Measurements from ENCODE around the gene RNF144B. TPM values are rescaled to one million over a fixed set of nuclear protein-coding genes. Genes with fewer than 3 reads are reported as not detected.

RNF144B gene
- total and polyA plus RNA-seq, 2 of the 13 experiments (the other 11 are each of a cell fraction or from before 2014, with no cell fraction given): 1.8 to 4.3 TPM

- TF ChIP-seq ATF5 (CRISPR knock-in tag; IDR thresholded peaks at IDR 0.05; ENCODE audit: low read depth): 0 out of 2 replicates have a peak, but pooled peaks have one; percentile 62
- TF ChIP-seq ZNF441 (CRISPR knock-in tag; IDR thresholded peaks at IDR 0.05; ENCODE audit: borderline replicate concordance): no peak; the same call in 1 of the 2 replicates
- no peak; the same call in 1 of the 2 replicates for TF ChIP-seq THAP8 (CRISPR knock-in tag; IDR thresholded peaks at IDR 0.05; ENCODE audit: borderline replicate concordance)
- no peak for TF ChIP-seq ZSCAN30 (CRISPR knock-in tag; IDR thresholded peaks at IDR 0.05)
- peak; percentile 83 for TF ChIP-seq XRCC5 (optimal IDR thresholded peaks at IDR 0.05; ENCODE audit: low read length)
- TF ChIP-seq ZGPAT (CRISPR knock-in tag; IDR thresholded peaks at IDR 0.05): peak; percentile 83
- peak; percentile 97 for TF ChIP-seq ZMYM4 (CRISPR knock-in tag; IDR thresholded peaks at IDR 0.05)
- TF ChIP-seq REPIN1 (CRISPR knock-in tag; IDR thresholded peaks at IDR 0.05; ENCODE audit: borderline replicate concordance, low read depth): 0 out of 2 replicates have a peak, but pooled peaks have one; percentile 84
- TF ChIP-seq CBX2 (IDR thresholded peaks at IDR 0.05; ENCODE audit: low read depth, low read length): no peak
- 0 out of 2 replicates have a peak, but pooled peaks have one; percentile 3 for TF ChIP-seq CBX2 (CRISPR knock-in tag; IDR thresholded peaks at IDR 0.05; ENCODE audit: low read depth)
- TF ChIP-seq LCORL (IDR thresholded peaks at IDR 0.05): no peak
- peak; percentile 90 for TF ChIP-seq LCORL (CRISPR knock-in tag; IDR thresholded peaks at IDR 0.05)
- TF ChIP-seq CAMTA2 (CRISPR knock-in tag; IDR thresholded peaks at IDR 0.05; ENCODE audit: borderline replicate concordance): no peak
- peak; percentile 35; the same call in 1 of the 2 replicates for TF ChIP-seq YEATS4 (CRISPR knock-in tag; IDR thresholded peaks at IDR 0.05; ENCODE audit: borderline replicate concordance)
- peak; percentile 47; the same call in 1 of the 2 replicates for TF ChIP-seq CREM (IDR thresholded peaks at IDR 0.05)
- TF ChIP-seq CREM (CRISPR knock-in tag; IDR thresholded peaks at IDR 0.05): no peak
- TF ChIP-seq ZSCAN9 (CRISPR knock-in tag; IDR thresholded peaks at IDR 0.05; ENCODE audit: borderline replicate concordance): peak; percentile 70
- TF ChIP-seq FOXC1 (CRISPR knock-in tag; IDR thresholded peaks at IDR 0.05; ENCODE audit: borderline replicate concordance): peak; percentile 85; the same call in 1 of the 2 replicates
- TF ChIP-seq GATAD2A (CRISPR knock-in tag; IDR thresholded peaks at IDR 0.05): peak; percentile 78
- no peak for TF ChIP-seq ZNF24 (IDR thresholded peaks at IDR 0.05)
- peak; percentile 97 for TF ChIP-seq CBX1 (IDR thresholded peaks at IDR 0.05; ENCODE audit: low read depth)
- TF ChIP-seq ZMAT5 (CRISPR knock-in tag; IDR thresholded peaks at IDR 0.05; ENCODE audit: borderline replicate concordance, low read depth): no peak
- TF ChIP-seq ZNF512B (CRISPR knock-in tag; IDR thresholded peaks at IDR 0.05; ENCODE audit: borderline replicate concordance): 0 out of 2 replicates have a peak, but pooled peaks have one; percentile 90
- TF ChIP-seq KMT2B (CRISPR knock-in tag; IDR thresholded peaks at IDR 0.05): peak; percentile 89
- no peak for TF ChIP-seq CENPX (CRISPR knock-in tag; IDR thresholded peaks at IDR 0.05)
- peak; percentile 83; the same call in 1 of the 2 replicates for TF ChIP-seq RXRA (CRISPR knock-in tag; IDR thresholded peaks at IDR 0.05)
These were observed at the start of gene RNF144B (continued) for GRCh38 chr6:18387061-18387721.
